Neuronal stem cell (in vitro differentiated cells): Measurements from ENCODE around the gene SORCS2.
A peak's percentile ranks its signal among the peaks of the same experiment; 100 is the strongest.

Experiments used
- DNase-seq: peaks from one replicate; pipeline ENCODE4 v3.0.0-alpha.2; 2013; ENCODE audit warnings: low spot score
- H2AFZ ChIP-seq: one replicate; pipeline ENCODE4 v1.6.1; 2013; ENCODE audit warnings: mild to moderate bottlenecking, low read length, inconsistent platforms
- H2AK5ac ChIP-seq: 2 replicates; pipeline ENCODE4 v1.6.1; 2013; ENCODE audit warnings: low read depth, mild to moderate bottlenecking, inconsistent platforms, low read length, moderate library complexity, mixed read lengths
- H2BK120ac ChIP-seq: 2 replicates; pipeline ENCODE4 v1.6.1; 2013; ENCODE audit warnings: low read depth, mild to moderate bottlenecking, inconsistent platforms, low read length, moderate library complexity, mixed read lengths
- H2BK12ac ChIP-seq: one replicate; pipeline ENCODE4 v1.6.1; 2013; ENCODE audit warnings: low read length, inconsistent platforms
- H2BK15ac ChIP-seq: 2 replicates; pipeline ENCODE4 v1.6.1; 2013; ENCODE audit warnings: mild to moderate bottlenecking, low read length, inconsistent platforms, mixed read lengths
- H2BK5ac ChIP-seq: one replicate; pipeline ENCODE4 v1.6.1; 2013; ENCODE audit warnings: inconsistent platforms, mild to moderate bottlenecking, low read length, moderate library complexity
- H3K14ac ChIP-seq: one replicate; pipeline ENCODE4 v1.6.1; 2013; ENCODE audit warnings: low read length, inconsistent platforms
- H3K18ac ChIP-seq: 2 replicates; pipeline ENCODE4 v1.6.1; 2013; ENCODE audit warnings: low read length, inconsistent platforms
- H3K23ac ChIP-seq: 2 replicates; pipeline ENCODE4 v1.6.1; 2013; ENCODE audit warnings: low read depth, mild to moderate bottlenecking, mixed read lengths, low read length, inconsistent platforms; ENCODE audit not compliant: poor library complexity
- H3K27ac ChIP-seq: replicated peaks from 3 replicates; pipeline ENCODE4 v1.5.1; 2013; ENCODE audit warnings: low read length, inconsistent platforms
- H3K27me3 ChIP-seq, 3 experiments: 2 replicates each; pipeline ENCODE4 v1.6.1; 2013; ENCODE audit warnings: low read length in 3 of 3, mild to moderate bottlenecking in 2 of 3, inconsistent platforms in 1 of 3, low read depth in 1 of 3, mixed read lengths in 1 of 3, moderate library complexity in 1 of 3; ENCODE audit not compliant: control insufficient read depth in 3 of 3, insufficient read depth in 3 of 3
- H3K36me3 ChIP-seq, 2 donors: replicated peaks in 1 of 2; 2 replicates each; pipeline ENCODE4 v1.6.1; 2013; ENCODE audit warnings: low read length in 2 of 2; ENCODE audit not compliant: control insufficient read depth in 2 of 2, insufficient read depth in 2 of 2
- H3K4ac ChIP-seq: 2 replicates; pipeline ENCODE4 v1.6.1; 2013; ENCODE audit warnings: inconsistent platforms, mild to moderate bottlenecking, low read length, moderate library complexity
- H3K4me1 ChIP-seq, 2 donors: 1 replicate in 1 of 2; 2 replicates in 1 of 2; pipeline ENCODE4 v1.6.1; 2013; ENCODE audit warnings: low read length in 2 of 2, low read depth in 1 of 2; ENCODE audit not compliant: control insufficient read depth in 2 of 2, insufficient read depth in 1 of 2
- H3K4me2 ChIP-seq: one replicate; pipeline ENCODE4 v1.6.1; 2013; ENCODE audit warnings: mild to moderate bottlenecking, low read length, inconsistent platforms; ENCODE audit not compliant: insufficient read depth, poor library complexity, severe bottlenecking
- H3K4me3 ChIP-seq, 2 donors: 2 replicates each; pipeline ENCODE4 v1.5.1; 2013; ENCODE audit warnings: low read length in 2 of 2, mild to moderate bottlenecking in 2 of 2, inconsistent platforms in 1 of 2, moderate library complexity in 1 of 2
- H3K79me1 ChIP-seq: one replicate; pipeline ENCODE4 v1.6.1; 2013; ENCODE audit warnings: low read depth, mild to moderate bottlenecking, inconsistent platforms, low read length, moderate library complexity
- H3K9ac ChIP-seq: one replicate; pipeline ENCODE4 v1.6.1; 2013; ENCODE audit warnings: mild to moderate bottlenecking, low read depth, low read length, inconsistent platforms; ENCODE audit not compliant: poor library complexity
- H3K9me3 ChIP-seq, 2 donors: replicated peaks in 1 of 2; 2 replicates each; pipeline versions ENCODE3 to v1.6.1; 2013; ENCODE audit warnings: low read length in 2 of 2, mild to moderate bottlenecking in 2 of 2, inconsistent platforms in 1 of 2, low read depth in 1 of 2, mixed read lengths in 1 of 2, moderate library complexity in 1 of 2; ENCODE audit not compliant: control insufficient read depth in 2 of 2, insufficient read depth in 1 of 2
- H4K8ac ChIP-seq: one replicate; pipeline ENCODE4 v1.6.1; 2013; ENCODE audit warnings: low read depth, mild to moderate bottlenecking, inconsistent platforms, low read length, moderate library complexity
- H4K91ac ChIP-seq: one replicate; pipeline ENCODE4 v1.6.1; 2013; ENCODE audit warnings: low read length, low read depth, mild to moderate bottlenecking, inconsistent platforms; ENCODE audit not compliant: poor library complexity
- WGBS, 2 donors: extraction: QIAGEN DNeasy Blood & Tissue Kit; methylation state at CpG; one replicate each; pipeline ENCODE4 v1.1.7; 2013; ENCODE audit warnings: missing lambda C conversion rate in 2 of 2, mixed read lengths in 1 of 2; ENCODE audit not compliant: insufficient read length in 2 of 2, insufficient replicate concordance in 1 of 2; ENCODE audit errors: extremely low coverage in 2 of 2; 5-methylcytosine and 5-hydroxymethylcytosine counted together

Gene SORCS2

DNA sequence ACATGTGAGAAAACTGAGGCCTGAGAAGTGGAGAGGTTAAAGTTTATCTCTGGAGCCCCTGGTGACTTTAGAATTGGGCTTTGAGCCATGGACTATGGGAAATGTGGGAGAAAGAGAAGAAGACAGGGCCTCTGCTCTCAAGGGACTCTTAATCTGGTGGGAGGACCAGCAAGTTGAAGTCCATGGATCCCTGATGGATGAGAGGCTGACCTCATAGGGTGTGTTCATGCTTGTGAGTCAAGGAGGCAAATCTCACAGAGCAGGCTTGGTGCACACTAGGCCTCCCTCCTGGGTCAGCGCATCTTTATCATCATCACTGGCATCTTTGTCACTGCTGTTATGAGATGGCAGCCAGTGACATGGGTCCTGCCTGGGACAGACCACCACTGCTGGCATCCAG, 535.4 kb downstream of the SORCS2 start:
- no peak overlapping the region for H2BK15ac ChIP-seq
- H2AK5ac ChIP-seq = no peak overlapping the region
- no peak overlapping the region for H3K9ac ChIP-seq
- peak overlapping the region; percentile 27 for H3K18ac ChIP-seq
- no peak overlapping the region for H4K8ac ChIP-seq
- H3K4ac ChIP-seq = no peak overlapping the region
- H3K4me3 ChIP-seq = no peak overlapping the region
- H2BK12ac ChIP-seq = no peak overlapping the region
- H2BK120ac ChIP-seq = no peak overlapping the region
- H3K4me2 ChIP-seq = no peak overlapping the region
- H3K9me3 ChIP-seq = no peaks in the 10 kb centered on the region
- no CpG with 5 or more reads among the region's 1 CpG for WGBS, 2 donors
- no peak for DNase-seq
- H3K23ac ChIP-seq = no peak overlapping the region
- H3K14ac ChIP-seq = no peak overlapping the region
- peaks cover 0 to 3% of the 10 kb centered on the region in 2 donors for H3K4me1 ChIP-seq
- H3K36me3 ChIP-seq = no peaks in the 10 kb centered on the region
- H4K91ac ChIP-seq = no peak overlapping the region
- no peak overlapping the region for H2AFZ ChIP-seq
- H3K27ac ChIP-seq = no peak overlapping the region
- no peaks in the 10 kb centered on the region for H3K79me1 ChIP-seq
- peaks cover 0 to 4% (median 0%) of the 10 kb centered on the region in 3 experiments for H3K27me3 ChIP-seq
- no peak overlapping the region for H2BK5ac ChIP-seq

DNA sequence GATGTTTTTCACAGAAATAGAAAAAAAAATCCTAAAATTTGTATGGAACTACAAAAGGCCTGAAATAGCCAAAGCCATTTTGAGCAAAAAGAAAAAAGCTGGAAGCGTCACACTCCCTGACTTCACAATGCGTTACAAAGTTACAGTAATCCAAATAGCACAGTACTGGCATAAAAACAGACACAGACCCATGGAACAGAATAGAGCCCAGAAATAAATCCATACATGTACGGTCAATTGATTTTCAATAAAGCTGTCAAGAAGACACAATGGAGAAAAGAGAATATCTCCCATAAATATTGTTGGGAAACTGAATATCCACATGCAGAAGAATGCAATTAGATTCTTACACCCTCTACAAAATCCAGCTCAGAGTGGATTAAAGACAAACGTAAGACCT, 539.1 kb downstream of the SORCS2 start:
- H3K4me1 ChIP-seq = peaks cover 0 to 3% of the 10 kb centered on the region in 2 donors
- DNase-seq = no peak
- H3K14ac ChIP-seq = no peak overlapping the region
- no peak overlapping the region for H3K27ac ChIP-seq
- peaks cover 0 to 19% (median 0%) of the 10 kb centered on the region in 3 experiments for H3K27me3 ChIP-seq
- no peak overlapping the region for H3K23ac ChIP-seq
- no peak overlapping the region for H2AK5ac ChIP-seq
- H3K79me1 ChIP-seq = no peaks in the 10 kb centered on the region
- H3K9ac ChIP-seq = no peak overlapping the region
- H2BK5ac ChIP-seq = no peak overlapping the region
- WGBS, 2 donors = no CpG with 5 or more reads among the region's 4 CpGs
- no peak overlapping the region for H2BK12ac ChIP-seq
- no peaks in the 10 kb centered on the region for H3K9me3 ChIP-seq
- no peak overlapping the region for H4K91ac ChIP-seq
- no peak overlapping the region for H4K8ac ChIP-seq
- no peak overlapping the region for H3K18ac ChIP-seq
- H3K4ac ChIP-seq = no peak overlapping the region
- H2BK15ac ChIP-seq = no peak overlapping the region
- no peak overlapping the region for H3K4me3 ChIP-seq
- H3K4me2 ChIP-seq = no peak overlapping the region
- H2BK120ac ChIP-seq = no peak overlapping the region
- no peaks in the 10 kb centered on the region for H3K36me3 ChIP-seq
- no peak overlapping the region for H2AFZ ChIP-seq

DNA sequence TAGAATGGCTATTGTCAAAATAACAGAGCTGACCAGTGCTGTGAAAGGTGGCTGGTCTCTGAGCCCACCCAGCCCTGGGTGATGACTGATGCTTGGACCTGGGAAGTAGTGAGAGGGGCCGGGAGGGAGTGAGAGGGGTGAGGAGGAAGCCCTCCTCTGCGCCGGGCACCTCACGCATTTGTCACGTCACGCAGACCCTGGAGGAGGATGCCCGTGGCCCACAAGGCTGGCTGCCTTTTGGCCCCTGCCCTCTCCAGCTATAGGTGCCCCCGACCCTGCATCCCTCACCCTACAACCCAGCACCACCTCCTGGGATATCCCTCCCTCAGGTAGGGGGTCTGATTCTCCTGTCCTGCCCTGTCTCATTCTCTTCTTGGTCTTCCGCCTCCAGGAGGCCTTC, 539.9 kb downstream of the SORCS2 start:
- no peak overlapping the region for H3K4me3 ChIP-seq
- H2BK12ac ChIP-seq = no peak overlapping the region
- H3K14ac ChIP-seq = no peak overlapping the region
- WGBS, 2 donors = no CpG with 5 or more reads among the region's 9 CpGs
- peaks cover 0 to 3% of the 10 kb centered on the region in 2 donors for H3K4me1 ChIP-seq
- no peaks in the 10 kb centered on the region for H3K36me3 ChIP-seq
- H3K23ac ChIP-seq = peak overlapping the region; percentile 59
- no peak for DNase-seq
- no peak overlapping the region for H2AFZ ChIP-seq
- H3K18ac ChIP-seq = no peak overlapping the region
- no peak overlapping the region for H2BK120ac ChIP-seq
- no peak overlapping the region for H2BK5ac ChIP-seq
- no peak overlapping the region for H4K8ac ChIP-seq
- H3K4me2 ChIP-seq = no peak overlapping the region
- no peak overlapping the region for H3K9ac ChIP-seq
- no peak overlapping the region for H4K91ac ChIP-seq
- no peaks in the 10 kb centered on the region for H3K79me1 ChIP-seq
- no peak overlapping the region for H2AK5ac ChIP-seq
- no peak overlapping the region for H2BK15ac ChIP-seq
- no peaks in the 10 kb centered on the region for H3K9me3 ChIP-seq
- no peak overlapping the region for H3K4ac ChIP-seq
- H3K27ac ChIP-seq = no peak overlapping the region
- peaks cover 0 to 19% (median 0%) of the 10 kb centered on the region in 3 experiments for H3K27me3 ChIP-seq

DNA sequence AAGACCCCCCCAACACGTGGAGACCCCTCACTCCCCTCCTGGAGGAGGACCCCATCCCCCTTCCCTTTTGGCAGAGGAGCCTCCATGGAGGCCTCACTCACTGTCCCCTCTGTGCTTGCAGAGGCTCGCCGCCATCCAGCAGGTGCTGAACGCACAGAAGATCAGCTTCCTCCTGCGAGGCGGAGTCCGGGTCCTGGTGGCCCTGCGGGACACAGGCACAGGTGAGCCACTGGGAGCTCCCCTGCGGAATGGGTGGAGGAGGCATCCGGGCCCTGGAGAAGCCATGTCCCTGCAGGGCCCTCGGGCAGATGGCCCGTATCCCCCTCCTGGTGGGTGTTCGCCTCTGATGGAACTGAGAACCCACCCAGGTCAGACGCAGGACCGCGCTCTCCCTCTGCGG, 540.9 kb downstream of the SORCS2 start:
- no peak overlapping the region for H3K4me3 ChIP-seq
- WGBS, 2 donors = no CpG with 5 or more reads among the region's 17 CpGs
- H2AK5ac ChIP-seq = peak overlapping the region; percentile 66
- no peak overlapping the region for H2BK15ac ChIP-seq
- no peak overlapping the region for H3K27ac ChIP-seq
- H2BK12ac ChIP-seq = no peak overlapping the region
- H3K4me1 ChIP-seq = peaks cover 0 to 3% of the 10 kb centered on the region in 2 donors
- H3K27me3 ChIP-seq = peaks cover 0 to 19% (median 0%) of the 10 kb centered on the region in 3 experiments
- H3K36me3 ChIP-seq = no peaks in the 10 kb centered on the region
- H3K79me1 ChIP-seq = no peaks in the 10 kb centered on the region
- H3K4ac ChIP-seq = no peak overlapping the region
- H3K18ac ChIP-seq = peak overlapping the region; percentile 49
- no peak for DNase-seq
- H3K9me3 ChIP-seq = no peaks in the 10 kb centered on the region
- no peak overlapping the region for H3K4me2 ChIP-seq
- no peak overlapping the region for H3K9ac ChIP-seq
- no peak overlapping the region for H3K23ac ChIP-seq
- no peak overlapping the region for H2AFZ ChIP-seq
- H4K91ac ChIP-seq = no peak overlapping the region
- no peak overlapping the region for H3K14ac ChIP-seq
- no peak overlapping the region for H2BK5ac ChIP-seq
- no peak overlapping the region for H4K8ac ChIP-seq
- H2BK120ac ChIP-seq = no peak overlapping the region
